Liver (tissue), 9 donors: Measurements from ENCODE around the gene ZDHHC19. TPM values are rescaled to one million over a fixed set of nuclear protein-coding genes. Genes with fewer than 3 reads are reported as not detected.

ENCODE experiments used
- DNase-seq: peaks from one replicate; pipeline ENCODE4 v3.0.0-alpha.2; 2017; ENCODE audit warnings: low spot score
- H3K27ac ChIP-seq, 2 donors: one replicate each; pipeline ENCODE4 v1.7.0; 2013; ENCODE audit warnings: inconsistent platforms in 2 of 2, low read length in 2 of 2, control low read depth in 1 of 2, low read depth in 1 of 2, mild to moderate bottlenecking in 1 of 2
- H3K27me3 ChIP-seq, 4 donors: one replicate each; pipeline versions ENCODE4 v1.6.1 to v1.7.0; 2013; ENCODE audit warnings: low read length in 3 of 4, inconsistent platforms in 1 of 4, mild to moderate bottlenecking in 1 of 4, moderate library complexity in 1 of 4; ENCODE audit not compliant: control insufficient read depth in 4 of 4, insufficient read depth in 4 of 4
- H3K36me3 ChIP-seq, 4 donors: one replicate each; pipeline versions ENCODE4 v1.6.1 to v1.7.0; 2013; ENCODE audit warnings: low read length in 3 of 4, mild to moderate bottlenecking in 3 of 4, low read depth in 1 of 4, moderate library complexity in 1 of 4; ENCODE audit not compliant: control insufficient read depth in 4 of 4, insufficient read depth in 3 of 4
- H3K4me1 ChIP-seq, 4 donors: one replicate each; pipeline versions ENCODE4 v1.6.1 to v1.7.0; 2013; ENCODE audit warnings: low read length in 3 of 4, mild to moderate bottlenecking in 3 of 4, moderate library complexity in 1 of 4; ENCODE audit not compliant: control insufficient read depth in 4 of 4, insufficient read depth in 4 of 4
- H3K4me3 ChIP-seq, 3 donors: one replicate each; pipeline versions ENCODE4 v1.6.1 to v1.7.0; 2013; ENCODE audit warnings: low read length in 3 of 3, control low read depth in 1 of 3, low read depth in 1 of 3, mild to moderate bottlenecking in 1 of 3
- H3K9ac ChIP-seq, 2 donors: one replicate each; pipeline ENCODE4 v1.7.0; 2013; ENCODE audit warnings: low read length in 2 of 2, mild to moderate bottlenecking in 2 of 2, moderate library complexity in 2 of 2, control low read depth in 1 of 2, low read depth in 1 of 2
- H3K9me3 ChIP-seq, 4 donors: one replicate each; pipeline versions ENCODE4 v1.6.1 to v1.7.0; 2013; ENCODE audit warnings: low read length in 3 of 4; ENCODE audit not compliant: control insufficient read depth in 4 of 4
- ATF3 ChIP-seq: IDR thresholded peaks from 2 replicates; pipeline ENCODE4 v1.6.1; 2016; ENCODE audit warnings: antibody characterized with exemption
- CTCF ChIP-seq: fragments of 150-350 bp; IDR thresholded peaks from 2 replicates; pipeline ENCODE4 v1.5.1; 2017; ENCODE audit warnings: improper control_type of control experiment, low read depth, low read length; ENCODE audit not compliant: missing input control
- EGR1 ChIP-seq, 2 donors: IDR thresholded peaks; 2 replicates each; pipeline ENCODE4 v1.6.1; 2016 to 2018; ENCODE audit warnings: antibody characterized with exemption in 2 of 2, low read depth in 2 of 2
- FOXA1 ChIP-seq: IDR thresholded peaks from 2 replicates; pipeline ENCODE4 v1.6.1; 2016; ENCODE audit warnings: antibody characterized with exemption
- FOXA2 ChIP-seq: IDR thresholded peaks from 2 replicates; pipeline ENCODE4 v1.6.1; 2016; ENCODE audit warnings: antibody characterized with exemption
- GABPA ChIP-seq, 2 donors: IDR thresholded peaks in 1 of 2; conservative IDR thresholded peaks in 1 of 2; 2 replicates each; pipeline ENCODE4 v1.6.1; 2016; ENCODE audit warnings: antibody characterized with exemption in 2 of 2, mild to moderate bottlenecking in 1 of 2, moderate library complexity in 1 of 2
- HNF4A ChIP-seq, 2 donors: conservative IDR thresholded peaks; 2 replicates each; pipeline ENCODE4 v1.6.1; 2016; ENCODE audit warnings: antibody characterized with exemption in 2 of 2, mild to moderate bottlenecking in 2 of 2
- JUND ChIP-seq, 2 donors: IDR thresholded peaks; 2 replicates each; pipeline ENCODE4 v1.6.1; 2016; ENCODE audit warnings: antibody characterized with exemption in 2 of 2
- MAX ChIP-seq: IDR thresholded peaks from 2 replicates; pipeline ENCODE4 v1.6.1; 2016; ENCODE audit warnings: antibody characterized with exemption
- REST ChIP-seq: IDR thresholded peaks from 2 replicates; pipeline ENCODE4 v1.6.1; 2016; ENCODE audit warnings: antibody characterized with exemption, mild to moderate bottlenecking
- RXRA ChIP-seq, 2 donors: IDR thresholded peaks; 2 replicates each; pipeline ENCODE4 v1.6.1; 2017 to 2018; ENCODE audit warnings: antibody characterized with exemption in 2 of 2, mild to moderate bottlenecking in 1 of 2
- SP1 ChIP-seq: IDR thresholded peaks from 2 replicates; pipeline ENCODE4 v1.6.1; 2018; ENCODE audit warnings: antibody characterized with exemption, mild to moderate bottlenecking
- YY1 ChIP-seq: IDR thresholded peaks from 2 replicates; pipeline ENCODE4 v1.6.1; 2016; ENCODE audit warnings: antibody characterized with exemption, mild to moderate bottlenecking
- ZBTB33 ChIP-seq: IDR thresholded peaks from 2 replicates; pipeline ENCODE4 v1.6.1; 2016; ENCODE audit warnings: antibody characterized with exemption
- WGBS: extraction: QIAGEN DNeasy Blood & Tissue Kit; methylation state at CpG from one replicate; pipeline ENCODE4 v1.1.7; 2013; 5-methylcytosine and 5-hydroxymethylcytosine counted together
- polyA plus RNA-seq, 2 donors: library from polyadenylated mRNA; stranded (reverse) in 1 of 2; unstranded in 1 of 2; fragments of 200-250 nt in 1 of 2; fragments of >200 nt in 1 of 2; fragmentation: Nextera tagmentation in 1 of 2; extraction: Ambion mirVana in 1 of 2; gene quantifications; one replicate each; pipeline versions ENCODE4 v1.2.1 to v1.2.3, GENCODE V29; 2013 to 2015
- total RNA-seq, 2 donors: library from RNA; depleted of rRNA; stranded (reverse); fragments of >200 nt; gene quantifications; one replicate each; pipeline ENCODE4 v1.2.3, GENCODE V29; 2014
- donor health status: healthy.
- donor health status: healthy.
- donor health status: healthy.
- donor health status: healthy.
- donor health status: healthy.

ZDHHC19 gene
- total and polyA plus RNA-seq, 4 donors = 0.42 to 1.5 (median 0.81) TPM

GRCh38 chr3:196181127-196181546 is 30.1 kb downstream of the ZDHHC19 start:
- Histone ChIP-seq H3K27ac (no peak overlapping the region), H3K9me3 (no peaks in the 10 kb centered on the region), H3K27me3 (no peaks in the 10 kb centered on the region), H3K4me3 (no peak overlapping the region), H3K36me3 (no peaks in the 10 kb centered on the region), H3K4me1 (peaks cover 0 to 12% (median 6%) of the 10 kb centered on the region in 4 donors), H3K9ac (no peak overlapping the region)
- 83% methylated on average over 10 of the region's 10 CpGs for WGBS
- DNase-seq = no peak
- TF ChIP-seq SP1 (no peak), YY1 (no peak), MAX (no peak), EGR1 (IDR thresholded peaks at IDR 0.05; ENCODE audit: low read depth in 2 of 2) (no peak), CTCF (no peak), ZBTB33 (no peak), ATF3 (no peak), RXRA (IDR thresholded peaks at IDR 0.05) (no peak)

- Histone ChIP-seq H3K4me1 (peaks cover 0 to 12% (median 6%) of the 10 kb centered on the region in 4 donors), H3K27me3 (no peaks in the 10 kb centered on the region), H3K9ac (no peak overlapping the region), H3K36me3 (no peaks in the 10 kb centered on the region), H3K9me3 (no peaks in the 10 kb centered on the region), H3K4me3 (no peak overlapping the region), H3K27ac (no peak overlapping the region)
- TF ChIP-seq JUND (IDR thresholded peaks at IDR 0.05) (no peak), REST (no peak), CTCF (no peak), SP1 (no peak), FOXA2 (no peak), FOXA1 (no peak), ZBTB33 (no peak), HNF4A (conservative IDR thresholded peaks at IDR 0.05) (no peak), MAX (no peak), GABPA (IDR thresholded peaks at IDR 0.05 in 1 of 2, conservative IDR thresholded peaks at IDR 0.05 in 1 of 2) (no peak)
- DNase-seq = no peak
- 90% methylated on average over 9 of the region's 9 CpGs for WGBS
Measured at GRCh38 chr3:196180346-196180745, 30.9 kb downstream of the ZDHHC19 start.
